Rectal smooth muscle tissue (tissue), 1 donor: Measurements from ENCODE around the gene SPATA31E1.
"Not testable (repeated sequence)": the region's sequence is repeated elsewhere in the genome, so short reads cannot be mapped to it uniquely, and the experiment has no call there.

Source experiments
- H3K27ac ChIP-seq: one replicate; pipeline ENCODE4 v1.7.0; 2013; ENCODE audit warnings: low read depth, low read length, inconsistent platforms
- H3K27me3 ChIP-seq: one replicate; pipeline ENCODE4 v1.7.0; 2013; ENCODE audit warnings: low read length; ENCODE audit not compliant: control insufficient read depth, insufficient read depth
- H3K36me3 ChIP-seq: one replicate; pipeline ENCODE4 v1.7.0; 2013; ENCODE audit warnings: low read length; ENCODE audit not compliant: control insufficient read depth, insufficient read depth
- H3K4me1 ChIP-seq: one replicate; pipeline ENCODE4 v1.7.0; 2013; ENCODE audit warnings: low read length; ENCODE audit not compliant: control insufficient read depth, insufficient read depth
- H3K4me3 ChIP-seq: one replicate; pipeline ENCODE4 v1.7.0; 2013; ENCODE audit warnings: low read length
- H3K9ac ChIP-seq: one replicate; pipeline ENCODE4 v1.7.0; 2013; ENCODE audit warnings: low read length

The SPATA31E1 gene

GRCh38 chr9:87889882-87890252 is 7.2 kb downstream of the SPATA31E1 start:
- Histone ChIP-seq H3K27ac (no peak overlapping the region), H3K4me3 (no peak overlapping the region), H3K36me3 (no peaks in the 10 kb centered on the region), H3K9ac (no peak overlapping the region), H3K27me3 (no peaks in the 10 kb centered on the region), H3K4me1 (no peaks in the 10 kb centered on the region)

- no peaks in the 10 kb centered on the region for H3K4me1 ChIP-seq
- H3K27ac ChIP-seq = no peak overlapping the region
- no peak overlapping the region for H3K4me3 ChIP-seq
- no peaks in the 10 kb centered on the region for H3K36me3 ChIP-seq
- no peaks in the 10 kb centered on the region for H3K27me3 ChIP-seq
- H3K9ac ChIP-seq = no peak overlapping the region
Measured at GRCh38 chr9:87890837-87891236, 8.2 kb downstream of the SPATA31E1 start.

GRCh38 chr9:87891754-87892153 is 9.1 kb downstream of the SPATA31E1 start:
- H3K27me3 ChIP-seq = no peaks in the 10 kb centered on the region
- no peak overlapping the region for H3K27ac ChIP-seq
- H3K4me3 ChIP-seq = no peak overlapping the region
- H3K36me3 ChIP-seq = no peaks in the 10 kb centered on the region
- no peak overlapping the region for H3K9ac ChIP-seq
- no peaks in the 10 kb centered on the region for H3K4me1 ChIP-seq

GRCh38 chr9:87892956-87893355 is 10.3 kb downstream of the SPATA31E1 start:
- Histone ChIP-seq H3K4me3 (no peak overlapping the region), H3K4me1 (no peaks in the 10 kb centered on the region), H3K27me3 (no peaks in the 10 kb centered on the region)

GRCh38 chr9:87894998-87895625 is 12.4 kb downstream of the SPATA31E1 start:
- Histone ChIP-seq H3K4me1 (no peaks in the 10 kb centered on the region), H3K27ac (no peak overlapping the region), H3K4me3 (no peak overlapping the region), H3K9ac (no peak overlapping the region), H3K27me3 (no peaks in the 10 kb centered on the region), H3K36me3 (no peaks in the 10 kb centered on the region)

More at GRCh38 chr9:87892956-87893355, 10.3 kb downstream of the SPATA31E1 start:
- Histone ChIP-seq H3K36me3 (no peaks in the 10 kb centered on the region), H3K27ac (no peak overlapping the region), H3K9ac (no peak overlapping the region)

- no peak overlapping the region for H3K9ac ChIP-seq
- H3K4me1 ChIP-seq = no peaks in the 10 kb centered on the region
- H3K36me3 ChIP-seq = no peaks in the 10 kb centered on the region
- no peak overlapping the region for H3K4me3 ChIP-seq
- H3K27ac ChIP-seq = no peak overlapping the region
- no peaks in the 10 kb centered on the region for H3K27me3 ChIP-seq
Measured at GRCh38 chr9:87896891-87897290, 14.2 kb downstream of the SPATA31E1 start.

GRCh38 chr9:87898151-87898550 is 15.5 kb downstream of the SPATA31E1 start:
- Histone ChIP-seq H3K4me1 (no peaks in the 10 kb centered on the region), H3K36me3 (no peaks in the 10 kb centered on the region), H3K27ac (no peak overlapping the region), H3K4me3 (no peak overlapping the region), H3K27me3 (no peaks in the 10 kb centered on the region), H3K9ac (no peak overlapping the region)

GRCh38 chr9:87902371-87902770 is 19.7 kb downstream of the SPATA31E1 start:
- not testable (repeated sequence) for H3K4me1 ChIP-seq, H3K9ac ChIP-seq, H3K27ac ChIP-seq, H3K4me3 ChIP-seq, H3K36me3 ChIP-seq, H3K27me3 ChIP-seq

DNA sequence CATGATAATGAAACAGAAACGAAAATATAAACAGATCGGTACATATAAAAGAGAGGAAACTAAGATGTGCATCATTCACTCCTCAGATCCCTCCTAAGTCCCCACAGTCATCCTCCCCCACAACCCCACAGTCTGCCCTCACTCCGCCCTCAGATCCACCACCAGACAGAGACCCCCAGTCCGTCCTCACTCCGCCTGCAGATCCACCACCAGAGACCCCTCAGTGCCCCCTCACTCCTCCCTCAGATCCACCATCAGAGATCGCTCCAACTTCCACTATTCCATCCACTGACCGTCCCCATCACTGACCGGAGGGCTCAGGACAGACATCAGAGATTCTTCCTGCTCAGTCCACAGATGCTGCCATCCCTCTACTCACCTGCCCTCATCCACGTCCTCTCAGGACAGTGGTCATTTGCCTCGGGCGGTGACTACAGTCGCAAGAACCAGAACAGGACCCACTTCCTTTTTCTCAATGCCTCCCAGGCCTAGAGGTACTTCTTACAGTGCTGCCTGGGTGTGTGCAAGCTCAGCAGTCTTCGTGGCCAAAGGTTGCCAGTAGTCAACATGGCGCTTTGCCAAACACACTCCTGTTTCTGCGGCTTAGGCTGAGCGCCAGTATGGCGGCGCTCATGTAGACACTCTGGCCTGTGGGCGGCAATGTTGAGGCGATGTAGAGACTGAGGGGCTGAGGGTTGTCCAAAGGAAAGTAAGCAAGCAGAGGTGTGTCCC is 26.8 kb downstream of the SPATA31E1 start:
- Histone ChIP-seq H3K4me3 (no peak overlapping the region), H3K9ac (no peak overlapping the region)

DNA sequence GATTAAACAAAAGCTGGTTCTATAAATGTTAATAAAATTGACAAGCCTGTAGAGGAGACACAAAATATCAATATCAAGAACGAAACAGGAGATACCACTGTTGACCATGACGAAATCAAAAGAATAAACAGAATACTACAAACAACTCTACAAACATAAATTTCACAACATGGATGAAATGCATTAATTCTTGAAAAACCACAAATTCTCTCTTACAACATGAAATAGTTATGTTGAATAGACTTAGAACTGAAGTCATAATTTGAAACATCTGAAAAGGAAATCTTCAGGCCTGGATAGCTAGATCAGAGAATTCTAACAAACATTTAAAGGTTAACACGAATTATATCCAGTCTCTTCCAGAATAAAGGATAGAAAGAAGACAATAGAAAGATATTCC is 28.1 kb downstream of the SPATA31E1 start:
- H3K27me3 ChIP-seq = no peaks in the 10 kb centered on the region
- H3K4me1 ChIP-seq = no peaks in the 10 kb centered on the region
- H3K9ac ChIP-seq = no peak overlapping the region
- no peaks in the 10 kb centered on the region for H3K36me3 ChIP-seq
- no peak overlapping the region for H3K4me3 ChIP-seq
- no peak overlapping the region for H3K27ac ChIP-seq

More for the DNA sequence above, 26.8 kb downstream of the SPATA31E1 start:
- H3K36me3 ChIP-seq = no peaks in the 10 kb centered on the region
- no peaks in the 10 kb centered on the region for H3K4me1 ChIP-seq
- no peak overlapping the region for H3K27ac ChIP-seq
- no peaks in the 10 kb centered on the region for H3K27me3 ChIP-seq

GRCh38 chr9:87917662-87918061 is 35.0 kb downstream of the SPATA31E1 start, which contains the start of gene SPATA31C1:
Gene SPATA31C1, plus strand, starts transcription at chr9:87917962.
- not testable (repeated sequence) for H3K27me3 ChIP-seq, H3K9ac ChIP-seq, H3K4me1 ChIP-seq, H3K27ac ChIP-seq, H3K36me3 ChIP-seq, H3K4me3 ChIP-seq

- H3K4me1 ChIP-seq, H3K9ac ChIP-seq, H3K27me3 ChIP-seq, H3K27ac ChIP-seq, H3K36me3 ChIP-seq, H3K4me3 ChIP-seq: not testable (repeated sequence)
Measured at GRCh38 chr9:87919013-87919412, 36.3 kb downstream of the SPATA31E1 start.

DNA sequence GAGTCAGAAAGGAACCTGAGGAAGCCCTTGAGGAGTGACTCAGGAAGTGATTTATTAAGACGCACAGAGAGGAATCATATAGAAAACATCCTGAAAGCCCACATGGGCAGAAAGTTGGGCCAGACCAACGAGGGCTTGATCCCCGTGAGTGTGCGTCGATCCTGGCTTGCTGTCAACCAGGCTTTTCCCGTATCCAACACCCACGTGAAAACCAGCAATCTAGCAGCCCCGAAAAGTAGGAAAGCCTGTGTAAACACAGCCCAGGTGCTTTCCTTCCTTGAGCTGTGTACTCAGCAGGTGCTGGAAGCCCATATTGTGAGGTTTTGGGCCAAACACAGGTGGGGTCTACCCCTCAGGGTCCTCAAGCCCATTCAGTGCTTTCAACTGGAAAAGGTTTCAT is 38.9 kb downstream of the SPATA31E1 start:
- H3K9ac ChIP-seq, H3K4me3 ChIP-seq, H3K27me3 ChIP-seq, H3K4me1 ChIP-seq, H3K36me3 ChIP-seq, H3K27ac ChIP-seq: not testable (repeated sequence)
